Stimulated activated naive CD4-positive, alpha-beta T cell treated with Interleukin-2 at 50 U/mL for 16 hours (primary cell): ENCODE measurements around the gene PGP.

Source experiments
- DNase-seq: peaks from one replicate; lab custom pipeline; 2025; lab: John Stamatoyannopoulos, UW

Gene PGP

GRCh38 chr16:2163211-2163881 is 51.3 kb downstream of the PGP start:
- no peak for DNase-seq

GRCh38 chr16:2162676-2163118 is 51.9 kb downstream of the PGP start:
- DNase-seq, result no peak

- DNase-seq, result no peak
Measured at GRCh38 chr16:2161911-2162310, 52.7 kb downstream of the PGP start.
